ENCODE data around the gene CBLN1. TPM values are rescaled to one million over a fixed set of nuclear protein-coding genes. Genes with fewer than 3 reads are reported as not detected.

Gene CBLN1
- total RNA-seq, 2 donors from 2014 or later, result 8.8 TPM; not detected in 1

GRCh38 chr16:49274591-49274990, 7.0 kb downstream of the CBLN1 start:
- H3K36me3 ChIP-seq, result no peaks in the 10 kb centered on the region
- H3K9me3 ChIP-seq, result no peaks in the 10 kb centered on the region
- no peak overlapping the region for H3K4me3 ChIP-seq
- peaks cover 23% of the 10 kb centered on the region for H3K27me3 ChIP-seq (replicated peaks; ENCODE audit: insufficient read depth)
- peaks cover 5 to 27% of the 10 kb centered on the region in 2 donors for H3K4me1 ChIP-seq (ENCODE audit: control insufficient read depth in 1 of 2, low read depth in 2 of 2)
- DNase-seq (ENCODE audit: low spot score) (no peak), ATAC-seq (ENCODE audit: insufficient number of reproducible peaks, low FRiP score, low read depth) (no peak)
- TF ChIP-seq CTCF (IDR thresholded peaks at IDR 0.05), result no peak
- no peak overlapping the region for H3K27ac ChIP-seq

GRCh38 chr16:49273771-49274170, 7.9 kb downstream of the CBLN1 start:
- no peak overlapping the region for H3K4me3 ChIP-seq
- H3K27me3 ChIP-seq (replicated peaks; ENCODE audit: insufficient read depth), result peaks cover 15% of the 10 kb centered on the region
- no peak for TF ChIP-seq CTCF (IDR thresholded peaks at IDR 0.05)
- no peaks in the 10 kb centered on the region for H3K9me3 ChIP-seq
- no peak overlapping the region for H3K27ac ChIP-seq
- no peak for DNase-seq (ENCODE audit: low spot score)
- H3K36me3 ChIP-seq, result no peaks in the 10 kb centered on the region
- H3K4me1 ChIP-seq (ENCODE audit: control insufficient read depth in 1 of 2, low read depth in 2 of 2), result peaks cover 5 to 19% of the 10 kb centered on the region in 2 donors
- no peak for ATAC-seq (ENCODE audit: insufficient number of reproducible peaks, low FRiP score, low read depth)

GRCh38 chr16:49271363-49271762, 10.3 kb downstream of the CBLN1 start:
- Histone ChIP-seq H3K9me3 (no peaks in the 10 kb centered on the region), H3K27me3 (replicated peaks; ENCODE audit: insufficient read depth) (no peaks in the 10 kb centered on the region), H3K4me3 (no peak overlapping the region), H3K27ac (no peak overlapping the region), H3K4me1 (ENCODE audit: control insufficient read depth in 1 of 2, low read depth in 2 of 2) (no peaks in the 10 kb centered on the region), H3K36me3 (no peaks in the 10 kb centered on the region)
- no peak for DNase-seq (ENCODE audit: low spot score)
- ATAC-seq (ENCODE audit: insufficient number of reproducible peaks, low FRiP score, low read depth), result no peak
- no peak for TF ChIP-seq CTCF (IDR thresholded peaks at IDR 0.05)

GRCh38 chr16:49269201-49269600, 12.4 kb downstream of the CBLN1 start:
- H3K4me3 ChIP-seq, result no peak overlapping the region
- DNase-seq (ENCODE audit: low spot score) (no peak), ATAC-seq (ENCODE audit: insufficient number of reproducible peaks, low FRiP score, low read depth) (no peak)
- H3K36me3 ChIP-seq, result no peaks in the 10 kb centered on the region
- no peaks in the 10 kb centered on the region for H3K27me3 ChIP-seq (replicated peaks; ENCODE audit: insufficient read depth)
- no peaks in the 10 kb centered on the region for H3K4me1 ChIP-seq (ENCODE audit: control insufficient read depth in 1 of 2, low read depth in 2 of 2)
- no peak overlapping the region for H3K27ac ChIP-seq
- TF ChIP-seq CTCF (IDR thresholded peaks at IDR 0.05), result no peak
- H3K9me3 ChIP-seq, result no peaks in the 10 kb centered on the region

- Histone ChIP-seq H3K27ac (no peak overlapping the region), H3K9me3 (no peaks in the 10 kb centered on the region), H3K36me3 (no peaks in the 10 kb centered on the region), H3K4me1 (ENCODE audit: control insufficient read depth in 1 of 2, low read depth in 2 of 2) (no peaks in the 10 kb centered on the region), H3K27me3 (replicated peaks; ENCODE audit: insufficient read depth) (no peaks in the 10 kb centered on the region), H3K4me3 (no peak overlapping the region)
- DNase-seq (ENCODE audit: low spot score) (no peak), ATAC-seq (ENCODE audit: insufficient number of reproducible peaks, low FRiP score, low read depth) (no peak)
- no peak for TF ChIP-seq CTCF (IDR thresholded peaks at IDR 0.05)
Measured at GRCh38 chr16:49268667-49269066, 13.0 kb downstream of the CBLN1 start.

All from thoracic aorta (tissue), 2 donors.